Stimulated activated CD8-positive, alpha-beta memory T cell treated with anti-CD3 and anti-CD28 coated beads, Interleukin-12 subunit alpha, Interleukin-12 subunit beta, amount 100 ng/mL, for 4 hours (primary cell): Measurements from ENCODE around the gene RXFP3.
"Not testable (repeated sequence)": the region's sequence is repeated elsewhere in the genome, so short reads cannot be mapped to it uniquely, and the experiment has no call there.

Experiments used
- DNase-seq: peaks from one replicate; pipeline ENCODE4 v3.0.0-alpha.2; 2020; ENCODE audit warnings: low read depth

Gene RXFP3

DNA sequence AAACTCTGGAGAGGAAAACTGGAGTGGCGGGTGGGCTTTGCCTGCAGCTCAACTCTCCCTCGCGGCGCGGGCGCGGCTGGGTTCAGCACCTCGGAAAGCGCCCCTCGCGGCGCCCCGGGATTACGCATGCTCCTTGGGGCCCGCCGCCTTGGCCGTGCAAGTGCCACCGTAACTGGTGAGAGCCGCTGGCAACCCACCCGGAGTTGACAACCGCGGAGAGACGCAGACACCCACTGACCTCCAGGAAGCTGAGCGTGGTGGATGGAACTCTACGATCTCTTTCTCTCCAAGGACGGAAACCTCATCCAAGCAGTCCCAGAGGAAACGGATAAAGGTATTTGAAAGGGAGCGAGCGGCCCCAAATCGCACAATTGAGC is 194 bp upstream of the RXFP3 start:
- DNase-seq = no peak

- DNase-seq = no peak
These were observed 976 bp downstream of the RXFP3 start for GRCh38 chr5:33937017-33937706.

GRCh38 chr5:33937707-33938506 is 1.7 kb downstream of the RXFP3 start:
- no peak for DNase-seq

GRCh38 chr5:33938507-33938796 is 2.3 kb downstream of the RXFP3 start:
- no peak for DNase-seq

DNA sequence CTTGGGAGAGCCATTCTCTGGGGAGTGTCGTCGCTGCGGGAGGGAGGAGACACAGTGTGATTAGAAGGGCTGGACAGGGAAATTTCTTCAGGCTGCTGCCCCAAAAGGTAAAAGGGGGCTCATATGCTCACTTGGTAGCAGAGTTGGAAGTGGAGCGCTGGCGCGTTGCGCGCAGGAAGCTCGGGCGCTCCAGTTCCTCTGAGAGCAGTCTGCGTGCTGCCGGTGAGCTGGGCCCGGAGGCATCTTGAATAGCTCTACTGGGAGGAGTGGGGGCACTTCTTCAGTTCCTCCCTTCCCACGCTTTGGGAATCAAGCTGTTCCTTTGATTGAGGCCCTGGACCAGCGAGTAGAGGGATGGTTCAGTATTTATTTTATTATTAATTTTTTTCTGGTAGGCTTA is 2.7 kb downstream of the RXFP3 start:
- no peak for DNase-seq

DNA sequence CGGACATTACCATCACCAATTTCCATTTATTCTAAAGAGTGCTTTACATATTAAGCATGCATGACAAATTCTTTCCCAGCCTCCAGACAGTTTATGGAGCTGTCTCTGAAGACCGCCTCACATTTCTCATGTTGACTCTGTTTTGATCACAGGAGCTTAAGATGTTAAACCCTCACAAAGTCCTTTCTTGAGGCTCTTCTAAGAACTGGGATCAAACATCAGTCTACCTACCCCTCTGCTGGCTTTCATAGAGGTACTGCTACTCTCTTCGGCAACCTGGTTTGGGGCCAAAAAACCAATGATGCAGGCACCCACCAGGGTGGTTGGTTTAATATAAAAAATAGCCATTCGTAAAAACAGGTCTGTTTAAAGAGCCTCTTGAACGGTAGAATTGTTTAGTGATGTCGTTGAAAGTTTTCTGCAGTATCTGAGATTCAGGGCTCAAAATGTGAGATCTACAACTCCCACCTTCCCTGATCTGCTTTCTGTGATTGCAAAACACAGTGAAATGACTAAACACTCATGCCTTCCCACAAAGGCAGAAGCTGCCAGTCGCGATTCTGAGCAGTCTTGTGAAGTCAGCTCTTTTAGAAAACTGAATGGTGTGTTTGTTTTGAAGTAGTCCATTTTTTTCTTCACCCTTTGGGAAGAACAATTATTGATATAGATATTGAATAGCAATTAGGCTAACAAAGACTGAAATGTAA is 3.5 kb downstream of the RXFP3 start:
- DNase-seq = no peak

DNA sequence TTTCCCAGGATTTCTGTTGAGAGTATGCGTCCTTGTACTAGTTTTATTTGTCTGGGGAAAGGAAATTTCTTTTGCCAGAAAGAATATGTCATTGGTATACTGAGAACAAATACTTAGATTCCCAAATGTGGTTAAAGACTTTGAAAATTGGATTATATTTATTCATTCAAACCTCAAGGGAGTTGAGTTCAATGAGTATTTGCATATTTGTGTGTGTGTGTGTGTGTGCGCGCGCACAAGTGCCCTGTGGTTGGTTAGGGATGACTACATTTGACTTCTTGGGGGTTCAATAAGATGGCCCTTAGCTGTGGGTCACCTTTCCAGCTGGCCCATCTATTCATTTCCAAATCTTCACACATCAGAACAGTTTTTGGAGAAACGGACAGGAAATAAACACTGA is 4.9 kb downstream of the RXFP3 start:
- DNase-seq = no peak

GRCh38 chr5:33944543-33945132 is 8.5 kb downstream of the RXFP3 start:
- DNase-seq = no peak

DNA sequence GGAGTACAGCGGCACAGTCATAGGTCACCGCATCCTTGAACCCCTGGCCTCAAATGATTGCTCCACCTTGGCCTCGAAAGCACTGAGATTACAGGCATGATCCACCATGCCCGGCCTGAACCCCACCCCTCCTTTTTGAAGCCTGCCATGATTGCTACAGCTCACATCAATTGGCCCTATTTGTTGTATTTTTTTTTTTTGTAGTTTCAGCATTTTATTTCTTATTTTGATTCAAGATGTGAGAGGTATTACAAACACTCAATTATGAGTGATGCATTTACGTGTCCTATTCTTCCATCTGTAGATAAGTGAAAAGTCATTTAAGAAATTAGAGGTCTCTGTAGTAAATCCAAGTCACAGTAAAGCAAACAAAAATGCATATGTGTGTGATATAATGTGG is 16.0 kb downstream of the RXFP3 start:
- not testable (repeated sequence) for DNase-seq

DNA sequence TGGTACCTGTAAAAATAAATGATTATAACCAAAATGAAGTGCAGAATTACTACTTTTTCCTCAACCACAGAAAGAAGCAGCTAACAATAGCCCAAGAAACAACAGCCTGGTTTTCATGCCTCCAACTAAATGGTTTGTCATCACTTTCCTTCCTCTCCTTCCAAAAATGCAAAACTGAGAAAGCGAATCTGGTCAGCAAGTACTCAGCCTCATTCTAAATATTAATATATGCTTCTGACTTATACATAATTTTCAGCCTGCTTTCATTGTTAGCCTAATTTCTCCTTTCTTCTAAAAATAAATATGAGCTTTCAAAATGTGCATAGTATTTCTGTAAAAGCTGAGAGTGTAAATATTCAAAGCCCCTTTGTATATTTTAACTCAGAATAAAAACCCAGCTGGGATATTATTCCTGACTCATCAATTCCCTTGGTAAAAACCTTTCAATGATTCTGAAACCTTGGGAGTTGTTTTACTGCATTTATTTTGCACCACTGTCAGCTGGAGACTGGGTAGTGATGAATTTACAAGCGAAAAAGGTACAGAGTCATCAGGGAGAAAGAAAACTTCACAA is 21.5 kb downstream of the RXFP3 start:
- no peak for DNase-seq

- no peak for DNase-seq
These were observed 22.0 kb downstream of the RXFP3 start for GRCh38 chr5:33958176-33958575.

- DNase-seq = no peak
These were observed 28.0 kb downstream of the RXFP3 start for GRCh38 chr5:33964132-33964700.

DNA sequence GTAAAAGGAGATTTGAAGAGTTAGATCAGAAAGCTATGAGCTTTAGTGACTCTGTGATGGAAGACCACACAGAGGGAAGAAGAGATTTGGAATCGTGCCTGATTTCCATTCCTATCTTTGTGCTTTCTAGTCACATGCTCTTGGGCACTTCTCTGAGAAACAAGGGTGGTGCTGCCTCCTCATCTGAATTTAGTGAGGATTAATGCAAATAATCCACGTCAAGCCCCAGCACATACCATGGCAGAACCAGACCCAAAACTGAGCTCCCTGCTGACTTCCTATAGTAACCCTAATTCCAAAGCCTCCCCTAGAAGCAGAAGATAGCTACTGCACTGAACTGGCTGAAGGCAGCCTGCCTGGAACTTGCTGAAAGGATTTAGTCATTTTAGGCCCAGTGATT is 30.6 kb downstream of the RXFP3 start:
- DNase-seq = no peak

GRCh38 chr5:33968211-33969005 is 32.2 kb downstream of the RXFP3 start:
- DNase-seq = no peak

- DNase-seq = no peak
These were observed 33.6 kb downstream of the RXFP3 start for GRCh38 chr5:33969572-33970452.

DNA sequence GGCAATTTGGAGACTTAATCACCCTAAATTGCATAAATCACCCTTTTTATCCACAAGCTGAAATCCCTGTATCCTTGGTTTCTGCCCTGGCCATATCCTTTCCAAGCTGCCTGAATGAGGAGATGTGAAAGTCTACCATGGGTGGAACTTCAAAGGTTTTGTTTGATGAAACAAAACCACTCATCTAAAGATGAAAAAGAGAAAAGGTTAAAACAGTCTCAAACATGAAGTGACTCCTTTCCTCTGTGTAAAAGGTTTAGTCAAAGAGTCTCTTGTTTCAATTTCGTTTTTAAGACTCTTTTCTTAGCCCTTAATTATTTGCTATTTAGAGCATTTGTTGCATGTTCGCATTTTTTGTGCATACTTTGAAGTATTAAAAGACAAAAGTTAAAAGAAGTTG is 37.1 kb downstream of the RXFP3 start:
- no peak for DNase-seq

DNA sequence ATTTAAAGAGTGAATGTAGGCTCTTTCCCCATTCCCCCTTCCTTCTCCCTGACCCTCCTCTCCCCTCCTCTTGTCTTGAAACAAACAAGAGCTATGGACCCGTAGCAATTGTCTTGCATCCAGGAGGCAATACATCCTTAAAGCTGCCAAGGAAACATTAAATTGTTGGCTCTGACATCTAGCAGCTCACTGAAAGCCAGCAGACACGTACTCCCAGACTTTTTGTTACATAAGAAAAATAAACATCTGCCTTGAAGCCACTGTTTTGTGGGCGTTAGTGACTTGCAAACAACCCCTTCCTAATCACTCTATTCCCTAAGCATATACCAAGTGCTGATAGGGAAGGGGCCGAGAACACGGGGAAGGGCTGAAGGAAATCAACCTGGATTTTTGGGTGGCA is 39.7 kb downstream of the RXFP3 start:
- no peak for DNase-seq

DNA sequence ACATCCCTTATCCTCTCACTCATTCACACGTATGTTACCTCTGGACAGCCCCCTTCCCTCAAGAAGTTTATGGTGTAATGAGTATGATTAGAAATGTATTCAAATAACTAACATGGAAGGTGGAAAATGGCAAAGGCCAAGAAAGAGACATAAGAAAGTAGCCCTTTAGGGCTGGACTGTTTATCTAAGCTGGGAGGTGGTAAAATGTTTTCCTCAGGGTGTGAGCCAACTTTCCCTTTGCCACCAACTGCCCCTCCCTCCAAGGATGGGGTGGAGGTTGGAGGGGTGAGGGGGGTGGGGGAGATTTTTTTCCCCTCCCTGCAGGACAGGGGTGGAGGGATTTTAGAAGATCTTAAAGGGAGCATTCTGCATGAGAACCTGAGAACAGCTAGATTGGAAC is 40.1 kb downstream of the RXFP3 start:
- DNase-seq = no peak

- no peak for DNase-seq
These were observed 42.1 kb downstream of the RXFP3 start for GRCh38 chr5:33978306-33978705.

- DNase-seq = no peak
These were observed 43.8 kb downstream of the RXFP3 start for GRCh38 chr5:33980030-33980429.
